Measurements from ENCODE around the gene PARVB.

Gene PARVB

DNA sequence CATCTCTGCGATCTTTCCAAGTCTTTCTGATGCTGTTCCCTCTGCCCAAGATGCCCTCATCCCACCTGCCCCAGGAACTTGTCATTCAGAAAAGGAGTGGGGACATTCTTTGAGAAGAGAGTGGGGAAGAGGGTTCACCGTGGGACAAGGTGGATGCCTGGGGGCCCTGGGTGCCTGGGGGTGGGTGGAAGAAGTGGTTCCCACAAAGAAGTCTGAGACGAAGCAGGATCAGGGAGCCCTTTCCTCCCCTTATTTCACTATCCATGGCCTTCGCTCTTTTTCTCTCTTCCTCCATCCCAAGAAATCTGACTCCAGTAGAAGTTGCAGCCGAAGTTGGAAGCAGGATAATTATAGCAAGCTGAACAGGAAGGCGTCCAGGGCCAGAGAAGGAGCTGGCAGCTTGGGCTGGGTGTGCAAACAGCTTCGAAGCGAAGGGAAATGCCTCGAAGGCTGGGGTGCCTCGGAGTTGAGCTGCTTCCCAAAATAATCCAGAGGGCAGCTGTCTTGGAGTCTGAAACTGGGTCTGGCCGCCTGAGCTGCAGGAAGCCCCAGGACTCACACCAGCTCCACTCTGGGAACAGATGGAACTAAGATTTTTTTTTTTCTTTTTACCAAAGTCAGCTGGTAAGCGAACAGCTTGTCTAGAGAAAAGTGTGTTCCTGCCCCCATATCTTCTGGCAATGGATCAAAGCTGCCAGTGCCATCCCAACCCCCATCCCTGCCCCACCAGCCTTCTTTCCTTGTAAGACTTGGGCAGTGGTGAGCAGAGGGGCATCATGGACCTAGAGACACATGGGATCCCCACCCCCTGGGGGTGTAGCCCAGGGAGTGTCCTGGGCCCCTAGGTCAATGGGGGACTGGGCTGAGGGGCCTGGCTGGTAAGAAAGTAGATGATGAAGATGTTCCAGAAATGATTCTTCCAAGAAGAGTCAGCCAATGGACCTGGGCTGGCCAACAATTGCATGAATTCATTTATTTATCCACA, 188.1 kb downstream of the PARVB start:
- DNase-seq = no peak
- TF ChIP-seq, protein P1, sequence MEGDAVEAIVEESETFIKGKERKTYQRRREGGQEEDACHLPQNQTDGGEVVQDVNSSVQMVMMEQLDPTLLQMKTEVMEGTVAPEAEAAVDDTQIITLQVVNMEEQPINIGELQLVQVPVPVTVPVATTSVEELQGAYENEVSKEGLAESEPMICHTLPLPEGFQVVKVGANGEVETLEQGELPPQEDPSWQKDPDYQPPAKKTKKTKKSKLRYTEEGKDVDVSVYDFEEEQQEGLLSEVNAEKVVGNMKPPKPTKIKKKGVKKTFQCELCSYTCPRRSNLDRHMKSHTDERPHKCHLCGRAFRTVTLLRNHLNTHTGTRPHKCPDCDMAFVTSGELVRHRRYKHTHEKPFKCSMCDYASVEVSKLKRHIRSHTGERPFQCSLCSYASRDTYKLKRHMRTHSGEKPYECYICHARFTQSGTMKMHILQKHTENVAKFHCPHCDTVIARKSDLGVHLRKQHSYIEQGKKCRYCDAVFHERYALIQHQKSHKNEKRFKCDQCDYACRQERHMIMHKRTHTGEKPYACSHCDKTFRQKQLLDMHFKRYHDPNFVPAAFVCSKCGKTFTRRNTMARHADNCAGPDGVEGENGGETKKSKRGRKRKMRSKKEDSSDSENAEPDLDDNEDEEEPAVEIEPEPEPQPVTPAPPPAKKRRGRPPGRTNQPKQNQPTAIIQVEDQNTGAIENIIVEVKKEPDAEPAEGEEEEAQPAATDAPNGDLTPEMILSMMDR (IDR thresholded peaks at IDR 0.05; ENCODE audit: low read depth, low read length) = no peak
- H3K9me3 ChIP-seq = no peaks in the 10 kb centered on the region; the same call in 1 of the 2 replicates
- H3K4me3 ChIP-seq (ENCODE audit: low read depth, low read length) = no peak overlapping the region
- H3K27me3 ChIP-seq = 0 out of 2 replicates have a peak, but pooled peaks cover 3% of the 10 kb centered on the region
- H3K4me1 ChIP-seq = no peaks in the 10 kb centered on the region
- no peaks in the 10 kb centered on the region for H3K36me3 ChIP-seq

DNA sequence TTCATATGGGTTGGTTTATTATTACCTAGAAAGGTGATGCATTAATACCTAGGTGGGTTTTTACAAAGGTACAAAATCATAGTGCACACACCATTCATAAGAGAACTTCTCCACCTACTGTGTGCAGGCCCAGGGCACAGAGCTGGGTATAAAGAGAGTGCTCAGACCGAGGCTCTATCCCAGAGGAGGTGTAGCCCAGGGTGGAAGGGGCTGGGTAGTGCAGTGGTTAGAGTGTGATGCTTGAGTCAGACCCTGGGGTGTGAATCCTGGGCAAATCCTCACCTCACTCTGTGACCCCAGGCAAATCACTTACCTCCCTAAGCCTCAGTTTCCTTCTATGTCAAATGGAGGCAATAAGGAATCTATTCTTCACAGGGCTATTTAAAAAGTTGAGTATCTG, 188.8 kb downstream of the PARVB start:
- H3K27me3 ChIP-seq = 0 out of 2 replicates have a peak, but pooled peaks cover 3% of the 10 kb centered on the region
- no peak for DNase-seq
- H3K36me3 ChIP-seq = no peaks in the 10 kb centered on the region
- no peak overlapping the region for H3K4me3 ChIP-seq (ENCODE audit: low read depth, low read length)
- TF ChIP-seq, protein P1 (IDR thresholded peaks at IDR 0.05; ENCODE audit: low read depth, low read length) = no peak
- no peaks in the 10 kb centered on the region for H3K4me1 ChIP-seq
- H3K9me3 ChIP-seq = no peaks in the 10 kb centered on the region; the same call in 1 of the 2 replicates

DNA sequence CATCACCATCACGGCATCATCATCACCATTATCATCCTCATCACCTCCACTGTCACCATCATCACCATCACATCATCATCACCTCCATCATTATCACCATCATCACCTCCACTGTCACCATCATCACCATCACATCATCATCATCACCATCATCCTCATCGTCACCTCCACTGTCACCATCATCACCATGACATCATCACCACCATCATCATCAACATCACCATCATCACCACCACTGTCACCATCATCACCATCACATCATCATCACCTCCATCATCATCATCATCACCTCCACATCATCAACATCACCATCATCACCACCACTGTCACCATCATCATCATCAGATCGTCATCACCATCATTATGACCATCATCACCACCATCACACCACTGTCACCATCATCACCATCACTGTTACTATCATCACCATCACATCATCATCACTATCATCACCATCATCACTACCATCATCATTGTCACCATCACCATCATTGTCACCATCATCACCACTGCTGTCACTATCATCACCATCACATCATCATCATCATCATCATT, 189.5 kb downstream of the PARVB start:
- Histone ChIP-seq H3K27me3 (0 out of 2 replicates have a peak, but pooled peaks cover 3% of the 10 kb centered on the region), H3K4me3 (ENCODE audit: low read depth, low read length) (no peak overlapping the region), H3K4me1 (no peaks in the 10 kb centered on the region), H3K9me3 (no peaks in the 10 kb centered on the region; the same call in 1 of the 2 replicates), H3K36me3 (no peaks in the 10 kb centered on the region)
- DNase-seq = no peak
- TF ChIP-seq, protein P1 (IDR thresholded peaks at IDR 0.05; ENCODE audit: low read depth, low read length) = no peak

DNA sequence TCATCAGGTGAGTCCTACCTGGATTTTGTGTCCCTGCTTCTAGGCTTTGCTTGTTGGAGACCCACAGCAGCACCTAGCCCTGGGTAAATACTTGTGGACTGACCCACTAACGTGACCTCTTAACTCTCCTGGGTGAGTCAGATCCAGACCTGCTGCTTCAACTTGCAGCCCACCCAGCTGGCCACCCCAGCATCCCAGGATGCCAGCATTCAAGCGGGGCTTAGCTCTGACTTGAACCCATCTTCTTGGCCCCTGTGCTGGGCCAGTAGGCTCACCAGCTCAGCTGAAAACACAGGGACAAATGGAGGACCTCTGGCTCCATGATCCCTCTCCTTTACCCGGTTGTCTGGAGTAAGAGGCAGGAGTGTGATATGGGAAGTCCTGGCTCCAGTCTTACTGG, 190.1 kb downstream of the PARVB start:
- Histone ChIP-seq H3K4me3 (ENCODE audit: low read depth, low read length) (no peak overlapping the region), H3K4me1 (no peaks in the 10 kb centered on the region), H3K9me3 (no peaks in the 10 kb centered on the region; the same call in 1 of the 2 replicates), H3K27me3 (0 out of 2 replicates have a peak, but pooled peaks cover 3% of the 10 kb centered on the region), H3K36me3 (no peaks in the 10 kb centered on the region)
- DNase-seq = no peak
- TF ChIP-seq, protein P1 (IDR thresholded peaks at IDR 0.05; ENCODE audit: low read depth, low read length) = no peak

DNA sequence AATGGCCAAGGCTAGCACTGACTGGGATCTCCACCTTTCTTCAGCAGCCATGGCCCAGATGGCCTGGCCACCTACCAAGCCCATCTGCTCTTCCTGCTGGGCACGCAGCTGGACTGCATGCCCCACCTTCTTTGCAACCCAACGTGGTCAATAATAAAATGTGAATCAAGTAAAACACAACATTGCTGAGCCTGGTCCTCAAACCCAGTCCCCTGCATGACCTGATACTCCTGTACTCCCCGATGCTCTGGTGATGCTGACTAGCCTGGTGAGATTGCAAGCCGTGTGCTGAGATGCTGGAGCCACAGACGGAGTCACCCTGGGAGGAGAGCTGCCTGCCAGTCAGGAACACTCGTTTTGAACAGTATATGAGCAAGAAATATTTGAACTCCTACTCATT, 190.7 kb downstream of the PARVB start:
- DNase-seq = no peak
- Histone ChIP-seq H3K4me1 (no peaks in the 10 kb centered on the region), H3K9me3 (no peaks in the 10 kb centered on the region; the same call in 1 of the 2 replicates), H3K4me3 (ENCODE audit: low read depth, low read length) (no peak overlapping the region), H3K27me3 (0 out of 2 replicates have a peak, but pooled peaks cover 3% of the 10 kb centered on the region), H3K36me3 (no peaks in the 10 kb centered on the region)
- TF ChIP-seq, protein P1 (IDR thresholded peaks at IDR 0.05; ENCODE audit: low read depth, low read length) = no peak
